H54 (cell line): ENCODE measurements around the gene ZNF346.

Source experiments
- DNase-seq: peaks from one replicate; pipeline ENCODE4 v3.0.0; 2011; ENCODE audit warnings: low spot score, mixed read lengths; ENCODE audit not compliant: insufficient read length
- FAIRE-seq: peaks from 3 replicates; lab custom pipeline; 2011; peaks lifted over from hg19 to GRCh38; lab: Jason Lieb, UNC
- POLR2A ChIP-seq: IDR thresholded peaks from 2 replicates; pipeline ENCODE4 v1.6.1; 2011; ENCODE audit warnings: low read depth, mild to moderate bottlenecking, low read length

The ZNF346 gene

DNA sequence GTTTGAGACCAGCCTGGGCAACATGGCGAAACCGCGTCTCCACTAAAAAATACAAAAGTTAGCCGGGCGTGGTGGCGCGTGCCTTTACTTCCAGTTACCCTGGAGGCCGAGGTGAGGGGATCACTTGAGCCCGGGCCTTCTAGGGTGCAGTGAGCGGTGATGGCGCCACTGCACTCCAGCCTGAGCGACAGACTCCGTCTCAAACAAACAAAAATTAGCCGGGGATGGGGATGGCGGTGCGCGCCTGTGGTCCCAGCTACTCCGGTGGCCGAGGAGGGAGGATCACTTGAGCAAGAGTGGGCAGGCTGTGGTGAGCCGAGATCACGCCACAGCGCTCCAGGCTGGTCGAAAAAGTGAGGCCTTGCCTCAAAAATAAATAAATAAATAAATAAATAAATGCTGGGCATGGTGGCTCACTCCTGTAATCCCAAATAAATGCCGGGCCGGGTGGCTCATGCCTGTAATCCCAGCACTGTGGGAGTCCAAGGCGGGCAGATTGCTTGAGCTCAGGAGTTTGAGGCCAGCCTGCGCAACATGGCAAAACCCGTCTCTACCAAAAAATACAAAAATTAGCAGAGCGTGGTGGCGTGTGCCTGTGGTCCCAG is 95.0 kb downstream of the ZNF346 start:
- DNase-seq (no peak), FAIRE-seq (no peak)
- no peak for TF ChIP-seq POLR2A

DNA sequence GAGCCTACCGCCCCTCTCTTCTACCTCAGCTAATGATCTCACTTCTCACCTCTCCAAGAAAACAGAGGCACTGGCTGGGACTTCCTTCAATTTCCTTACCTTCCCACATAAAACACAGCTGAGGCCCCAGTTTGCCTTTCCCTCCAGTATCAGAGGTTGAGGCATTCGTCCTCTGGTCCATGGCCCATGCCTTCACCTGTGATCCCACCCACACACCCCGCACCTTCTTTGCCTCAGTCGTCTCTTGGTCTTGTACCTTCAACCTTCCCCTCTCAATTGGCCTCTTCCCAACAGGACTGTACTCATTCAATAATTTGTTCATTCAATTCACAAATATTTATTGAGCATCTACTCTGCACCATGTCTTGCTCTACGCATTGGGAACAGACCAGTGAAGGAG is 100.1 kb downstream of the ZNF346 start:
- no peak for TF ChIP-seq POLR2A
- no peak for FAIRE-seq
- no peak for DNase-seq

DNA sequence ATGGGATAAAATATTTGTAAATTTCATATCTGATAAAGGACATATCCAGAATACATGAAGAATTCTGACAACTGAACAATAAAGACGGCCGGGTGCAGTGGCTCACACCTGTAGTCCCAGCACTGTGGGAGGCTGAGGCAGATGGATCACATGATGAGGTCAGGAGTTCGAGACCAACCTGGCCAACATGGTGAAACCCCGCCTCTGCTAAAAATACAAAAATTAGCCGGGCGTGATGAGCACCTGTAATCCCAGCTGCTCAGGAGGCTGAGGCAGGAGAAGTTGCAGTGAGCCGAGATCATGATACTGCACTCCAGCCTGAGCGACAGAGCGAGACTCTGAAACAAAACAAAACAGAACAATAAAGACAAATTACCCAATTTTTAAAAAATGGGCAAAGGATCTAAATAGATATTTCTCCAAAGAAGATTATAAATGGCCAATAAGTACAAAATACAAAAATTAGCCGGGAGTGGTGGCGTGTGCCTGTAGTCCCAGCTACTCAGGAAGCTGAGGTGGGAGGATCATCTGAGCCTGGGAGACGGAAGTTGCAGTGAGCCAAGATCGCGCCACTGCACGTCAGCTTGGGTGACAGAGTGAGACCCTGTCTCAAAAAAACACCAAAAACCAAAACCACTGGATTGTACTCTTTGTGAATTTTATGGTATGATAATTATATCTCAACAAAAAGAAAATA is 101.4 kb downstream of the ZNF346 start:
- FAIRE-seq (no peak), DNase-seq (no peak)
- no peak for TF ChIP-seq POLR2A

DNA sequence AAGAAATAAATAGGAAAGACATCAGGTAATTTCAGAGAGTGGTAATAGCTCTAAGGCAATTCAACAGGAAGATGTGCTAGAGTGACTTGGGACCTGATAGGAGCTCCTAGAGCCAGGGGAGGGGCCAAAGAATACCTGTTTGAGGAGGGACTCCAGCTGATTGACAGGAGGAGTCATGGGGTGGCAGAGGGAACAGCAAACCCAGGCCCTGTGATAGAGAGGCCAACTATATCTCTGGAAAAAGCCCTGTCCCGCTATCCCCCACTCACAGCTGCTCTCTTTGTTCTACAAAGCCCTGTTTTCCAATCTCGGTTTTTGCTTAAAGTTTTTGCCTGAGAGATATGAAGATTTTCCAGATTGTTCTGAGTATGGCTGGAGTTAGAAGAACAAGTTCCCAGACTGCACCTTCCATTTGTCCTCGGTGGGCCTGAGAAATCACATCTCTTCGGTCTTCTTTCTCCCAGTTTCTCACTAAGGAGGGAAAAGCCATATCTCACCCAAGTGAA is 102.0 kb downstream of the ZNF346 start:
- TF ChIP-seq POLR2A, result no peak
- FAIRE-seq (no peak), DNase-seq (no peak)

DNA sequence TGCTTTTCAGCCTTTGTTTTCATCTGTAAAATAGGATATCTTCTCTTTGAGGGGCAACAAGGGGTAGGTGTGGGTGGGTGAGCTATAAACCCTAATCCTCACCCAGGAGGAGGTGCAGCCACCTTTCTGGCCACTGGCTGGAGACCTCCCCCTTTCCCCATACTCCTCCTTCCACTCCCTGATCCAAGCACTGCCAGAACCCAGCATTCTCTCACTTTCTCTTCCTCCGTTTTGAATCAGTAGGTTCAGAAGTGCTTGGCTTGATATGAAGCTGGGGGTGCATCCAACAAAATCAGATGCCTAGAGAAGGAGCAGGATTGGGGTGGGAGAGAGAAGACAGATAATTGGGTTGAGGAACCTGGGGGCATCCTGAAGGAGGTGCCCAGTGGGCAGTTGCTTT is 104.3 kb downstream of the ZNF346 start:
- no peak for TF ChIP-seq POLR2A
- DNase-seq (no peak), FAIRE-seq (no peak)

DNA sequence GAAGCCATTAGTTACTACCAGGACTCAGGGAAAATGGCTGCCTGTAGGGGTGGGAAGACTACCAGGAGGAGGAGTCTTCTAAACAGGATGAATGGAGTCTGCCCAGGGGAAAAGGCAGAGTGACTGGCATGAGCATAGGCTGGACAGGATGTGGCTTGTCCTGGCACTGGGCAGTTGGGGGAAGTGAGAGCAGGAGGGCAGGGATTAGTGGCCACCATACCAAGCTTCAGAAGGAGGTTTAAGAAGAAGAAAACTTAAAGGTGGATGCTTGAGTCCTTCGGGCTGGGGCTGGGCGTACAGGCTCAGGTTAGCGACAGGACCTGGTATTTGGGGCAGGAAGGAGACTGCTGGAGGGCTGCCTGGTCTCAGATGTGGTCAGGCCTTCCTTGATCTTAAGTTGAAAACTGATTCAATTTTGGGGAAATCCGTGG is 106.1 kb downstream of the ZNF346 start:
- no peak for FAIRE-seq
- TF ChIP-seq POLR2A, result no peak
- DNase-seq, result no peak

DNA sequence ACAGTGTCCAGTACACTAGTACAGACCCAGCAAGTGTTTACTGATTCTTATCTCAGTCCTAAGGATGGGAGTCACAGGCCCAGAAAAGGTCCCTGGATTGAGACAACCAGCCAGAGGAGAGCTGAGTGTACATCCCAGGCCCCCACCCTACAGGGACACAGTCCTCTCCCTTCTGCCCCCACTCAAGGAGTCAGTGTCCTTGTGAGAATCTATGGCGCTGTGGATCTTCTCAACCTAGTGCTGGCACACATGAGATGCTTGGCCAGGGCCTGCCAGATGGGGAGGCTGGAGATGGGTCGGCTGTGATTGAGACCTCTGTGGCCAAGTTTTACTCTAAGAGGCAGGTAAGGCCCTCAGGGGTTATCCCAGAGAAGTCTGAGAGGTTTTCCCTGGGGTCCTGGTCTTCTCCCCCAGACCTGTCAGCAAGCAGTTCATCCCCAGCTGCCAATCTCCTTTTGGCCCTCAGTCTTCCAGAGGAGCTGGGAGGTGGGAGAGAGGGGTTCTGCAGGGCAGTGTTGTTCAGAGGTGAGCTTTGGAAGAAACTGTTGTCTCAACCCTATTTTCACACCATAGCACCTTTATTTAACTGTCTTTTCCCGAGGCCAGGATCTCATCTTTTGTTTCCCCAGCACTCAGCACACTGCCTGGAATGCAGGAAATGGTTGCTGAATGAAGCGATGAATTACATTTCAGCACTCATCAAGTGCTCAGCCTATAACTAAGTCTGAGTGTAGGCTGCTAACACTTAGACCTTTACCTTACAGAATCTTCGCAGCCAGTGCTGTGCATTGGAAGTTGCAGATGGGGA is 107.9 kb downstream of the ZNF346 start:
- FAIRE-seq (no peak), DNase-seq (no peak)
- TF ChIP-seq POLR2A, result no peak
